Gastroesophageal sphincter (tissue), 4 donors: ENCODE data around the gene CSN1S1. TPM values are rescaled to one million over a fixed set of nuclear protein-coding genes. Genes with fewer than 3 reads are reported as not detected.
"Not testable (repeated sequence)": the region's sequence is repeated elsewhere in the genome, so short reads cannot be mapped to it uniquely, and the experiment has no call there.

Experiments used
- ATAC-seq: fragments of 150-250 bp; one replicate; pipeline ENCODE4 v1.9.1; 2016; ENCODE audit warnings: mild to moderate bottlenecking, moderate library complexity
- H3K27ac ChIP-seq, 4 donors: fragments of 200-600 bp; sonication (generic) in 3 of 4; 1 replicate in 3 of 4; 2 replicates in 1 of 4; pipeline ENCODE4 v1.5.1; 2016 to 2019
- H3K27me3 ChIP-seq: fragments of 200-600 bp; sonication (generic); one replicate; pipeline ENCODE4 v1.5.1; 2019
- H3K36me3 ChIP-seq, 2 donors: fragments of 200-600 bp; sonication (generic); one replicate each; pipeline ENCODE4 v1.5.1; 2019; ENCODE audit warnings: control low read depth in 1 of 2
- H3K4me1 ChIP-seq, 3 donors: fragments of 200-600 bp; sonication (generic); 1 replicate in 2 of 3; 2 replicates in 1 of 3; pipeline ENCODE4 v1.5.1; 2016 to 2019; ENCODE audit warnings: control low read depth in 2 of 3
- H3K4me3 ChIP-seq, 2 donors: fragments of 200-600 bp; sonication (generic); one replicate each; pipeline ENCODE4 v1.5.1; 2019; ENCODE audit warnings: mild to moderate bottlenecking in 1 of 2, moderate library complexity in 1 of 2
- H3K9me3 ChIP-seq, 3 donors: fragments of 200-600 bp; sonication (generic); one replicate each; pipeline ENCODE4 v1.5.1; 2017 to 2019; ENCODE audit warnings: control low read depth in 2 of 3
- CTCF ChIP-seq, 4 experiments: fragments of 200-600 bp in 2 of 4; fragments of 450-650 bp in 2 of 4; sonication (generic) in 1 of 4; IDR thresholded peaks; one replicate each; pipeline ENCODE4 v1.5.1; 2017 to 2019; ENCODE audit warnings: antibody characterized with exemption in 4 of 4, mild to moderate bottlenecking in 2 of 4, moderate library complexity in 2 of 4
- EP300 ChIP-seq: sonication (generic); formaldehyde crosslinking; IDR thresholded peaks from one replicate; pipeline ENCODE4 v1.6.1; 2017; ENCODE audit warnings: antibody characterized with exemption, mild to moderate bottlenecking
- POLR2A ChIP-seq, 2 donors: fragments of 450-650 bp; IDR thresholded peaks; one replicate each; pipeline ENCODE4 v1.6.1; 2017; ENCODE audit warnings: antibody characterized with exemption in 2 of 2, mild to moderate bottlenecking in 2 of 2, moderate library complexity in 1 of 2
- POLR2AphosphoS5 ChIP-seq: sonication (generic); formaldehyde crosslinking; IDR thresholded peaks from one replicate; pipeline ENCODE4 v1.6.1; 2017; ENCODE audit warnings: antibody characterized with exemption
- WGBS, 2 donors: methylation state at CpG; one replicate each; pipeline ENCODE4 v1.1.5; 2018; ENCODE audit warnings: low coverage in 1 of 2; 5-methylcytosine and 5-hydroxymethylcytosine counted together
- total RNA-seq, 4 donors: library from RNA; depleted of rRNA; stranded (reverse); fragments of >200 nt; gene quantifications; one replicate each; pipeline ENCODE4 v1.1.0, GENCODE V29; 2016

The CSN1S1 gene
- total RNA-seq, 4 donors from 2014 or later = not detected

- ATAC-seq = no peak
- Histone ChIP-seq H3K27ac (no peak overlapping the region), H3K4me1 (no peaks in the 10 kb centered on the region), H3K4me3 (no peak overlapping the region), H3K27me3 (no peaks in the 10 kb centered on the region), H3K9me3 (no peaks in the 10 kb centered on the region), H3K36me3 (no peaks in the 10 kb centered on the region)
- TF ChIP-seq POLR2AphosphoS5 = no peak
- TF ChIP-seq CTCF (IDR thresholded peaks at IDR 0.05) = no peak
- no peak for TF ChIP-seq POLR2A (IDR thresholded peaks at IDR 0.05)
- no peak for TF ChIP-seq EP300
- WGBS, 2 donors = 35 to 50% methylated on average over 4 of the region's 4 CpGs
Observed at GRCh38 chr4:69920874-69921273, 10.0 kb upstream of the CSN1S1 start.

GRCh38 chr4:69923782-69924410, 7.0 kb upstream of the CSN1S1 start:
- ATAC-seq, H3K4me3 ChIP-seq, H3K27ac ChIP-seq, H3K4me1 ChIP-seq, H3K9me3 ChIP-seq, H3K27me3 ChIP-seq, H3K36me3 ChIP-seq: not testable (repeated sequence)
- no CpG with 5 or more reads among the region's 33 CpGs for WGBS, 2 donors

- WGBS, 2 donors = 24 to 52% methylated on average over 4 of the region's 4 CpGs
- no peak overlapping the region for H3K27ac ChIP-seq
- no peaks in the 10 kb centered on the region for H3K27me3 ChIP-seq
- TF ChIP-seq EP300 (no peak), CTCF (IDR thresholded peaks at IDR 0.05) (no peak), POLR2AphosphoS5 (no peak), POLR2A (IDR thresholded peaks at IDR 0.05) (no peak)
- H3K4me1 ChIP-seq = no peaks in the 10 kb centered on the region
- H3K4me3 ChIP-seq = no peak overlapping the region
- no peak for ATAC-seq
- no peaks in the 10 kb centered on the region for H3K9me3 ChIP-seq
- no peaks in the 10 kb centered on the region for H3K36me3 ChIP-seq
Observed at GRCh38 chr4:69934150-69934549, 3.3 kb downstream of the CSN1S1 start.

- Histone ChIP-seq H3K4me1 (no peaks in the 10 kb centered on the region), H3K4me3 (no peak overlapping the region), H3K27me3 (no peaks in the 10 kb centered on the region), H3K36me3 (no peaks in the 10 kb centered on the region), H3K27ac (no peak overlapping the region), H3K9me3 (no peaks in the 10 kb centered on the region)
- TF ChIP-seq CTCF (IDR thresholded peaks at IDR 0.05) = no peak
- TF ChIP-seq EP300 = no peak
- TF ChIP-seq POLR2AphosphoS5 = no peak
- TF ChIP-seq POLR2A (IDR thresholded peaks at IDR 0.05) = no peak
- no peak for ATAC-seq
Observed at GRCh38 chr4:69936566-69936965, 5.7 kb downstream of the CSN1S1 start.

GRCh38 chr4:69951602-69952001, 20.7 kb downstream of the CSN1S1 start:
- Histone ChIP-seq H3K4me3 (no peak overlapping the region), H3K27ac (no peak overlapping the region), H3K4me1 (no peaks in the 10 kb centered on the region), H3K27me3 (no peaks in the 10 kb centered on the region), H3K9me3 (no peaks in the 10 kb centered on the region), H3K36me3 (no peaks in the 10 kb centered on the region)
- ATAC-seq = no peak
- TF ChIP-seq CTCF (IDR thresholded peaks at IDR 0.05) (no peak), POLR2AphosphoS5 (no peak), POLR2A (IDR thresholded peaks at IDR 0.05) (no peak), EP300 (no peak)
- 55 to 77% methylated on average over 3 of the region's 3 CpGs for WGBS, 2 donors
